Panc1 (cell line): ENCODE measurements around the gene PXN. TPM values are rescaled to one million over a fixed set of nuclear protein-coding genes. Genes with fewer than 3 reads are reported as not detected.

Source experiments
- ATAC-seq: fragments of 200-7000 bp; cut with Tn5 transposase; 2 replicates; pipeline ENCODE4 v1.9.1; 2020; ENCODE audit warnings: mild to moderate bottlenecking, moderate library complexity
- BruUV-seq: library from RNA; stranded (reverse); fragments of 400-500 nt; replicated peaks from 2 replicates; lab custom pipeline; 2021; lab: Mats Ljungman, UMichigan
- CTCF ChIA-PET: fragments of 300-600 bp; sonication (Branson Sonifier 250); formaldehyde crosslinking; loops from one replicate; lab custom pipeline; 2022; ENCODE audit warnings: antibody characterized with exemption; lab: Charles Lee
- POLR2A ChIA-PET: fragments of 300-600 bp; sonication (Branson Sonifier 250); formaldehyde crosslinking; loops from one replicate; lab custom pipeline; 2022; ENCODE audit warnings: antibody characterized with exemption; lab: Charles Lee
- DNase-seq: peaks from one replicate; pipeline ENCODE4 v3.0.0-alpha.2; 2010; ENCODE audit warnings: low read depth, low spot score
- H3K27ac ChIP-seq: 2 replicates; pipeline ENCODE4 v1.5.1; 2011; ENCODE audit warnings: mild to moderate bottlenecking, low read length, inconsistent platforms
- H3K27me3 ChIP-seq: fragments of 200-500 bp; sonication (Bioruptor generic); 2 replicates; pipeline ENCODE4 v1.6.0; 2014; ENCODE audit warnings: low read length, inconsistent platforms; ENCODE audit not compliant: control insufficient read depth, insufficient read depth
- H3K36me3 ChIP-seq: fragments of 200-500 bp; sonication (Bioruptor generic); 2 replicates; pipeline ENCODE4 v1.5.1; 2014; ENCODE audit warnings: inconsistent platforms, mild to moderate bottlenecking, low read length, moderate library complexity; ENCODE audit not compliant: control insufficient read depth, insufficient read depth
- H3K4me1 ChIP-seq: 2 replicates; pipeline ENCODE4 v1.5.1; 2011; ENCODE audit warnings: inconsistent platforms, mild to moderate bottlenecking, low read length, moderate library complexity; ENCODE audit not compliant: control insufficient read depth, insufficient read depth
- H3K4me3 ChIP-seq, 2 experiments: 2 replicates each; pipeline ENCODE4 v1.5.1; 2011 to 2012; ENCODE audit warnings: low read depth in 2 of 2, low read length in 2 of 2, mild to moderate bottlenecking in 2 of 2, inconsistent platforms in 1 of 2, moderate library complexity in 1 of 2
- H3K9me3 ChIP-seq: fragments of 200-500 bp; sonication (Bioruptor generic); 2 replicates; pipeline ENCODE4 v1.5.1; 2014; ENCODE audit warnings: low read depth, mild to moderate bottlenecking, inconsistent platforms, low read length, moderate library complexity; ENCODE audit not compliant: control insufficient read depth, insufficient read depth
- POLR2AphosphoS5 ChIP-seq: IDR thresholded peaks from 2 replicates; pipeline ENCODE4 v1.6.1; 2012; ENCODE audit warnings: mild to moderate bottlenecking, low read depth, low read length, moderate library complexity
- SIN3A ChIP-seq: IDR thresholded peaks from 2 replicates; pipeline ENCODE4 v1.6.1; 2012; ENCODE audit warnings: low read depth, mild to moderate bottlenecking, low read length, moderate library complexity, borderline replicate concordance; ENCODE audit not compliant: insufficient read depth
- TCF7L2 ChIP-seq: IDR thresholded peaks from 2 replicates; pipeline ENCODE4 v1.6.1; 2011; ENCODE audit warnings: mild to moderate bottlenecking, low read depth, low read length, inconsistent platforms
- in situ Hi-C: cut with HindIII; loops from 2 replicates; pipeline ENCODE4 v1.10.0; 2016; ENCODE audit warnings: low sequenced_read_pairs, low pct_unique_long_range_greater_than_20kb
- intact Hi-C: fragments of 100-400 bp; cut with micrococcal nuclease; formaldehyde crosslinking; loops from one replicate; pipeline ENCODE4 v1.10.0; 2022; ENCODE audit not compliant: unreplicated experiment
- total RNA-seq: library from RNA; stranded (reverse); gene quantifications from one replicate; pipeline ENCODE4 v1.2.1, GENCODE V29; 2021; ENCODE audit not compliant: unreplicated experiment
- TF ChIP-seq, protein P1 (sequence below), 2 experiments: IDR thresholded peaks; 2 replicates each; pipeline ENCODE4 v1.6.1; 2011 to 2012; ENCODE audit warnings: low read depth in 2 of 2, control low read depth in 1 of 2, low read length in 1 of 2, mild to moderate bottlenecking in 1 of 2, moderate library complexity in 1 of 2; ENCODE audit not compliant: insufficient read depth in 1 of 2
- TF ChIP-seq, protein P2 (sequence below): fragments of 450-650 bp; IDR thresholded peaks from 2 replicates; pipeline ENCODE4 v1.5.1; 2017; ENCODE audit warnings: mild to moderate bottlenecking

Gene PXN
- total RNA-seq, 1 experiment from 2014 or later, result 484 TPM

DNA sequence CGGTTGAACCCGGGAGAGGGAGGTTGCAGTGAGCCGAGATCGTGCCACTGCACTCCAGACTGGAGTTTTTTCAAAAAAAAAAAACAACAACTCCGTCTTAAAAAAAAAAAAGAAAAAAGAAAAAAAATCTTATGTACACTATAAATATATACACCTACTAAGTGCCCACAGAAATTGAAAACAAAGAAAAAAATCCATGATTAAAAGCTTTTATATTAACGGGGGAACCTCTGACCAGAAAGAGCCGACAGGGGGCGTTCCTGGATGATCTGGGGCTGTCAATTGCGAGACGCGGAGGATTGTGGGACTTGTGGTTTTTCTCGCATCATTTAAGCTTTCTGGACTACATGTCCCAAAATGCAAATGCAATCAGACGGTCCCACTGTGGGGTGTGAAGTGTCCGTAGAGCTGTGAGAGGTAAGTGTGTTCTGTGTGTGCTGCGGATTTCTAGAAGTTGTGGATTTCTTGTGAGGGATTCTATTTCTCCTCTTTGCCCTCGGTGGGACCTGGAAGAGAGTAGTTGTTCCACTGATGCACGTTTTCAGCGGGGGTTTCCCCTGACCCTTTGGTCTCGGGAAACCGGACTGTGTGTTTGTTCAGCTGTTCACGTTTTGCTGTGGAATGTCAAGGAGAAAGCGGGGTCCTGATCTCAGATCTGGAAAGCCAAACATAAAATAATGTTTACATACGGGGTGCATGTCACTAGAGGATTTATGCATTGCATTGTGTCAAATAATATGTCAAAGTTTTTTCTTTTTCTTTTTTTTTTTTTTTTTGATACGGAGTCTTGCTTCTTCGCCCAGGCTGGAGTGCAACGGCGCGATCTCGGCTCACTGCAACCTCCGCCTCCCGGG is 36.7 kb upstream of the PXN start, which contains the start of gene SIRT4:
TSS of gene SIRT4 (plus strand) at position 360 of the 854 bp plus-strand sequence. CDS start 1,241 bp downstream, outside the sequence.
- no TSS peak for BruUV-seq
- Histone ChIP-seq H3K27ac (peak within 1 kb of the TSS; percentile 89), H3K27me3 (no peaks in the 10 kb centered on the region), H3K36me3 (no peaks in the 10 kb centered on the region), H3K4me3 (peak within 1 kb of the TSS; percentile 65 to 94), H3K4me1 (no peaks in the 10 kb centered on the region), H3K9me3 (no peaks in the 10 kb centered on the region)
- ATAC-seq (peak; percentile 99), DNase-seq (peak; percentile 89)
- ChIA-PET POLR2A (interaction anchor here (0.6 to 1.7 kb wide), 4 partner anchors 9 to 72 kb away, joined by 4 to 35 read pairs (median 10); partner anchors contain the start of gene RNU4-1), CTCF (interaction anchor here (0.6 to 1.6 kb wide), 11 partner anchors 8 to 197 kb away, joined by 3 to 10 read pairs (median 7); partner anchors contain the start of gene RNU4-1)
- in situ Hi-C loops, result no loop called here
- intact Hi-C loops, result no loop called here
- peak; percentile 57; the same call in 1 of the 2 replicates for TF ChIP-seq POLR2AphosphoS5
- TF ChIP-seq, protein P1, sequence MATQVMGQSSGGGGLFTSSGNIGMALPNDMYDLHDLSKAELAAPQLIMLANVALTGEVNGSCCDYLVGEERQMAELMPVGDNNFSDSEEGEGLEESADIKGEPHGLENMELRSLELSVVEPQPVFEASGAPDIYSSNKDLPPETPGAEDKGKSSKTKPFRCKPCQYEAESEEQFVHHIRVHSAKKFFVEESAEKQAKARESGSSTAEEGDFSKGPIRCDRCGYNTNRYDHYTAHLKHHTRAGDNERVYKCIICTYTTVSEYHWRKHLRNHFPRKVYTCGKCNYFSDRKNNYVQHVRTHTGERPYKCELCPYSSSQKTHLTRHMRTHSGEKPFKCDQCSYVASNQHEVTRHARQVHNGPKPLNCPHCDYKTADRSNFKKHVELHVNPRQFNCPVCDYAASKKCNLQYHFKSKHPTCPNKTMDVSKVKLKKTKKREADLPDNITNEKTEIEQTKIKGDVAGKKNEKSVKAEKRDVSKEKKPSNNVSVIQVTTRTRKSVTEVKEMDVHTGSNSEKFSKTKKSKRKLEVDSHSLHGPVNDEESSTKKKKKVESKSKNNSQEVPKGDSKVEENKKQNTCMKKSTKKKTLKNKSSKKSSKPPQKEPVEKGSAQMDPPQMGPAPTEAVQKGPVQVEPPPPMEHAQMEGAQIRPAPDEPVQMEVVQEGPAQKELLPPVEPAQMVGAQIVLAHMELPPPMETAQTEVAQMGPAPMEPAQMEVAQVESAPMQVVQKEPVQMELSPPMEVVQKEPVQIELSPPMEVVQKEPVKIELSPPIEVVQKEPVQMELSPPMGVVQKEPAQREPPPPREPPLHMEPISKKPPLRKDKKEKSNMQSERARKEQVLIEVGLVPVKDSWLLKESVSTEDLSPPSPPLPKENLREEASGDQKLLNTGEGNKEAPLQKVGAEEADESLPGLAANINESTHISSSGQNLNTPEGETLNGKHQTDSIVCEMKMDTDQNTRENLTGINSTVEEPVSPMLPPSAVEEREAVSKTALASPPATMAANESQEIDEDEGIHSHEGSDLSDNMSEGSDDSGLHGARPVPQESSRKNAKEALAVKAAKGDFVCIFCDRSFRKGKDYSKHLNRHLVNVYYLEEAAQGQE (IDR thresholded peaks at IDR 0.05; ENCODE audit: insufficient read depth in 1 of 2, low read depth in 2 of 2, low read length in 1 of 2), result no peak
- TF ChIP-seq, protein P2, sequence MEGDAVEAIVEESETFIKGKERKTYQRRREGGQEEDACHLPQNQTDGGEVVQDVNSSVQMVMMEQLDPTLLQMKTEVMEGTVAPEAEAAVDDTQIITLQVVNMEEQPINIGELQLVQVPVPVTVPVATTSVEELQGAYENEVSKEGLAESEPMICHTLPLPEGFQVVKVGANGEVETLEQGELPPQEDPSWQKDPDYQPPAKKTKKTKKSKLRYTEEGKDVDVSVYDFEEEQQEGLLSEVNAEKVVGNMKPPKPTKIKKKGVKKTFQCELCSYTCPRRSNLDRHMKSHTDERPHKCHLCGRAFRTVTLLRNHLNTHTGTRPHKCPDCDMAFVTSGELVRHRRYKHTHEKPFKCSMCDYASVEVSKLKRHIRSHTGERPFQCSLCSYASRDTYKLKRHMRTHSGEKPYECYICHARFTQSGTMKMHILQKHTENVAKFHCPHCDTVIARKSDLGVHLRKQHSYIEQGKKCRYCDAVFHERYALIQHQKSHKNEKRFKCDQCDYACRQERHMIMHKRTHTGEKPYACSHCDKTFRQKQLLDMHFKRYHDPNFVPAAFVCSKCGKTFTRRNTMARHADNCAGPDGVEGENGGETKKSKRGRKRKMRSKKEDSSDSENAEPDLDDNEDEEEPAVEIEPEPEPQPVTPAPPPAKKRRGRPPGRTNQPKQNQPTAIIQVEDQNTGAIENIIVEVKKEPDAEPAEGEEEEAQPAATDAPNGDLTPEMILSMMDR, result peak; percentile 98
- TF ChIP-seq SIN3A, result peak; percentile 75; the same call in 1 of the 2 replicates
- peak; percentile 75; the same call in 1 of the 2 replicates for TF ChIP-seq TCF7L2

GRCh38 chr12:120292661-120293531 is 27.4 kb upstream of the PXN start, which contains the start of gene RNU4-1:
RNU4-1 (minus strand) TSS chr12:120293237.
- CTCF ChIA-PET, result interaction anchor here (1.1 to 1.5 kb wide), 2 partner anchors 9 to 92 kb away, joined by 5 to 9 read pairs; partner anchors contain the start of genes RPLP0 and SIRT4
- DNase-seq (peak; percentile 86), ATAC-seq (peak; percentile 69)
- BruUV-seq, result no TSS peak
- intact Hi-C loops (no loop called here), in situ Hi-C loops (no loop called here)
- Histone ChIP-seq H3K4me3 (peak within 1 kb of the TSS; percentile 43 to 87), H3K9me3 (no peaks in the 10 kb centered on the region), H3K27ac (peak within 1 kb of the TSS; percentile 98), H3K4me1 (peaks cover 15% of the 10 kb centered on the region), H3K27me3 (no peaks in the 10 kb centered on the region), H3K36me3 (no peaks in the 10 kb centered on the region)
- POLR2A ChIA-PET, result interaction anchor here (0.6 to 2.2 kb wide), 7 partner anchors 9 to 245 kb away, joined by 3 to 35 read pairs (median 12); partner anchors contain the start of genes RPLP0 and SIRT4
- TF ChIP-seq, protein P1 (IDR thresholded peaks at IDR 0.05; ENCODE audit: insufficient read depth in 1 of 2, low read depth in 2 of 2, low read length in 1 of 2), result no peak; a peak in 1 of 4 replicates
- TF ChIP-seq, protein P2, result no peak
- TF ChIP-seq TCF7L2 (peak; percentile 74), SIN3A (peak; percentile 99; the same call in 1 of the 2 replicates), POLR2AphosphoS5 (peak; percentile 100)
